H9 (cell line): ENCODE data around the gene MRC2. TPM values are rescaled to one million over a fixed set of nuclear protein-coding genes. Genes with fewer than 3 reads are reported as not detected.
"Not testable (repeated sequence)": the region's sequence is repeated elsewhere in the genome, so short reads cannot be mapped to it uniquely, and the experiment has no call there.

Experiments
- DNase-seq: peaks from one replicate; pipeline ENCODE4 v3.0.0-alpha.2; 2017
- H2AFZ ChIP-seq: one replicate; pipeline ENCODE4 v1.6.1; 2013; ENCODE audit warnings: mild to moderate bottlenecking, low read length, control low read depth, moderate library complexity
- H2AK5ac ChIP-seq: 2 replicates; pipeline ENCODE4 v1.6.1; 2013; ENCODE audit warnings: low read length, control low read depth, mixed read lengths; ENCODE audit not compliant: insufficient read length
- H2BK120ac ChIP-seq: one replicate; pipeline ENCODE4 v1.6.1; 2013; ENCODE audit warnings: low read depth, mild to moderate bottlenecking, low read length, control low read depth, inconsistent platforms; ENCODE audit not compliant: poor library complexity, severe bottlenecking
- H2BK12ac ChIP-seq: 2 replicates; pipeline ENCODE4 v1.6.1; 2013; ENCODE audit warnings: low read length, control low read depth, mixed read lengths, low read depth; ENCODE audit not compliant: insufficient read length
- H2BK15ac ChIP-seq: 2 replicates; pipeline ENCODE4 v1.6.1; 2013; ENCODE audit warnings: low read depth, low read length, control low read depth
- H2BK20ac ChIP-seq: one replicate; pipeline ENCODE4 v1.6.1; 2013; ENCODE audit warnings: low read depth, mild to moderate bottlenecking, low read length, control low read depth, inconsistent platforms; ENCODE audit not compliant: poor library complexity, severe bottlenecking
- H2BK5ac ChIP-seq: 2 replicates; pipeline ENCODE4 v1.6.1; 2013; ENCODE audit warnings: low read length, control low read depth, mixed read lengths; ENCODE audit not compliant: insufficient read length
- H3K14ac ChIP-seq: 2 replicates; pipeline ENCODE4 v1.6.1; 2013; ENCODE audit warnings: low read length, control low read depth; ENCODE audit not compliant: insufficient read depth
- H3K18ac ChIP-seq: 2 replicates; pipeline ENCODE4 v1.6.1; 2013; ENCODE audit warnings: low read depth, mild to moderate bottlenecking, mixed read lengths, low read length, control low read depth; ENCODE audit not compliant: insufficient read length
- H3K23ac ChIP-seq: 2 replicates; pipeline ENCODE4 v1.6.1; 2013; ENCODE audit warnings: low read length, control low read depth, mixed read lengths, low read depth; ENCODE audit not compliant: insufficient read length
- H3K23me2 ChIP-seq: 2 replicates; pipeline ENCODE4 v1.6.1; 2013; ENCODE audit warnings: low read depth, mild to moderate bottlenecking, mixed read lengths, low read length, control low read depth; ENCODE audit not compliant: insufficient read length, poor library complexity, severe bottlenecking
- H3K27ac ChIP-seq: 2 replicates; pipeline ENCODE4 v1.5.1; 2013; ENCODE audit warnings: low read length, control low read depth, mixed read lengths, low read depth; ENCODE audit not compliant: insufficient read length
- H3K27me3 ChIP-seq: 2 replicates; pipeline ENCODE4 v1.6.1; 2013; ENCODE audit warnings: low read length, control low read depth, inconsistent platforms; ENCODE audit not compliant: insufficient read depth
- H3K4ac ChIP-seq: 2 replicates; pipeline ENCODE4 v1.6.1; 2013; ENCODE audit warnings: low read depth, mild to moderate bottlenecking, control low read depth, inconsistent platforms, low read length, moderate library complexity
- H3K4me1 ChIP-seq: 2 replicates; pipeline ENCODE4 v1.6.1; 2013; ENCODE audit warnings: low read length, control low read depth, inconsistent platforms; ENCODE audit not compliant: insufficient read depth
- H3K4me2 ChIP-seq: 2 replicates; pipeline ENCODE4 v1.6.1; 2013; ENCODE audit warnings: low read length, control low read depth, mixed read lengths; ENCODE audit not compliant: insufficient read length, insufficient read depth
- H3K56ac ChIP-seq: 2 replicates; pipeline ENCODE4 v1.6.1; 2013; ENCODE audit warnings: low read depth, mild to moderate bottlenecking, mixed read lengths, low read length, control low read depth; ENCODE audit not compliant: insufficient read length
- H3K79me1 ChIP-seq: 2 replicates; pipeline ENCODE4 v1.6.1; 2013; ENCODE audit warnings: low read depth, mild to moderate bottlenecking, moderate library complexity, low read length, control low read depth, inconsistent platforms; ENCODE audit not compliant: insufficient read depth, poor library complexity, severe bottlenecking
- H3K79me2 ChIP-seq: 2 replicates; pipeline ENCODE4 v1.6.1; 2013; ENCODE audit warnings: low read length, control low read depth, inconsistent platforms; ENCODE audit not compliant: insufficient read depth
- H3K9ac ChIP-seq: 2 replicates; pipeline ENCODE4 v1.6.1; 2013; ENCODE audit warnings: low read length, control low read depth, mixed read lengths; ENCODE audit not compliant: insufficient read length; ENCODE audit errors: extremely low read depth
- H3K9me3 ChIP-seq: one replicate; pipeline ENCODE4 v1.6.1; 2013; ENCODE audit warnings: low read depth, low read length, inconsistent platforms; ENCODE audit not compliant: control insufficient read depth
- H3T11ph ChIP-seq: one replicate; pipeline ENCODE4 v1.6.1; 2013; ENCODE audit warnings: mild to moderate bottlenecking, low read length, control low read depth, inconsistent platforms
- H4K20me1 ChIP-seq: one replicate; pipeline ENCODE4 v1.6.1; 2013; ENCODE audit not compliant: control insufficient read depth, insufficient read length, insufficient read depth
- H4K5ac ChIP-seq: 2 replicates; pipeline ENCODE4 v1.6.1; 2013; ENCODE audit warnings: low read depth, mild to moderate bottlenecking, mixed read lengths, low read length, control low read depth; ENCODE audit not compliant: insufficient read length
- H4K8ac ChIP-seq: replicated peaks from 2 replicates; pipeline ENCODE4 v1.6.1; 2013; ENCODE audit warnings: low read length, control low read depth, mixed read lengths, low read depth; ENCODE audit not compliant: insufficient read length
- H4K91ac ChIP-seq: 2 replicates; pipeline ENCODE4 v1.6.1; 2013; ENCODE audit warnings: low read depth, mild to moderate bottlenecking, moderate library complexity, mixed read lengths, low read length, control low read depth; ENCODE audit not compliant: insufficient read length
- H3K27ac Mint-ChIP-seq, 3 experiments: 2 replicates in 2 of 3; 3 replicates in 1 of 3; pipeline ENCODE4 v1.8.0; 2020 to 2021; ENCODE audit warnings: mixed read lengths in 3 of 3, mild to moderate bottlenecking in 1 of 3, moderate library complexity in 1 of 3
- H3K27me3 Mint-ChIP-seq: 2 replicates; pipeline ENCODE4 v1.8.0; 2021; ENCODE audit warnings: low read depth, mild to moderate bottlenecking, moderate library complexity, mixed read lengths
- H3K36me3 Mint-ChIP-seq, 3 experiments: 2 replicates in 2 of 3; 3 replicates in 1 of 3; pipeline ENCODE4 v1.8.0; 2020 to 2021; ENCODE audit warnings: low read depth in 3 of 3, mixed read lengths in 3 of 3; ENCODE audit not compliant: insufficient read depth in 1 of 3
- H3K4me1 Mint-ChIP-seq, 2 experiments: 2 replicates each; pipeline ENCODE4 v1.8.0; 2020; ENCODE audit warnings: mixed read lengths in 2 of 2
- H3K4me3 Mint-ChIP-seq, 2 experiments: 2 replicates in 1 of 2; 3 replicates in 1 of 2; pipeline ENCODE4 v1.8.0; 2020 to 2021; ENCODE audit warnings: mild to moderate bottlenecking in 2 of 2, mixed read lengths in 2 of 2, moderate library complexity in 1 of 2
- H3K9me3 Mint-ChIP-seq, 2 experiments: 2 replicates in 1 of 2; 3 replicates in 1 of 2; pipeline ENCODE4 v1.8.0; 2020; ENCODE audit warnings: mild to moderate bottlenecking in 2 of 2, mixed read lengths in 2 of 2, moderate library complexity in 1 of 2
- WGBS: extraction: QIAGEN DNeasy Blood & Tissue Kit; methylation state at CpG from one replicate; pipeline ENCODE4 v1.1.7; 2013; ENCODE audit warnings: missing lambda C conversion rate, low lambda C conversion rate, mixed read lengths; ENCODE audit not compliant: insufficient read length; ENCODE audit errors: extremely low coverage; 5-methylcytosine and 5-hydroxymethylcytosine counted together
- total RNA-seq: library from RNA; stranded (reverse); gene quantifications from 2 replicates; pipeline ENCODE4 v1.2.1, GENCODE V29; 2021
- TF ChIP-seq, protein P1 (sequence below): fragments of 200-600 bp; sonication (generic); conservative IDR thresholded peaks from 3 replicates; pipeline ENCODE4 v1.8.0; 2021; ENCODE audit warnings: antibody characterized with exemption, mild to moderate bottlenecking

The MRC2 gene
- total RNA-seq, 1 experiment from 2014 or later, result 18.7 TPM

- no peaks in the 10 kb centered on the region for H3K4me1 ChIP-seq
- peaks cover 2% of the 10 kb centered on the region for H4K20me1 ChIP-seq
- H2BK12ac ChIP-seq, result no peak overlapping the region
- Mint-ChIP-seq H3K4me3 (no peak overlapping the region), H3K4me1 (peaks cover 0 to 21% of the 10 kb centered on the region in 2 experiments; a peak in 2 of 4 replicates), H3K27me3 (peaks cover 4% of the 10 kb centered on the region; the same call in 1 of the 2 replicates), H3K9me3 (no peaks in the 10 kb centered on the region), H3K27ac (peak overlapping the region in 1 of 3 experiments; percentile 93; a peak in 1 of 7 replicates), H3K36me3 (no peaks in the 10 kb centered on the region)
- no peaks in the 10 kb centered on the region for H3K27me3 ChIP-seq
- H4K8ac ChIP-seq, result no peak overlapping the region
- H3K79me1 ChIP-seq, result no peaks in the 10 kb centered on the region
- TF ChIP-seq, protein P1, sequence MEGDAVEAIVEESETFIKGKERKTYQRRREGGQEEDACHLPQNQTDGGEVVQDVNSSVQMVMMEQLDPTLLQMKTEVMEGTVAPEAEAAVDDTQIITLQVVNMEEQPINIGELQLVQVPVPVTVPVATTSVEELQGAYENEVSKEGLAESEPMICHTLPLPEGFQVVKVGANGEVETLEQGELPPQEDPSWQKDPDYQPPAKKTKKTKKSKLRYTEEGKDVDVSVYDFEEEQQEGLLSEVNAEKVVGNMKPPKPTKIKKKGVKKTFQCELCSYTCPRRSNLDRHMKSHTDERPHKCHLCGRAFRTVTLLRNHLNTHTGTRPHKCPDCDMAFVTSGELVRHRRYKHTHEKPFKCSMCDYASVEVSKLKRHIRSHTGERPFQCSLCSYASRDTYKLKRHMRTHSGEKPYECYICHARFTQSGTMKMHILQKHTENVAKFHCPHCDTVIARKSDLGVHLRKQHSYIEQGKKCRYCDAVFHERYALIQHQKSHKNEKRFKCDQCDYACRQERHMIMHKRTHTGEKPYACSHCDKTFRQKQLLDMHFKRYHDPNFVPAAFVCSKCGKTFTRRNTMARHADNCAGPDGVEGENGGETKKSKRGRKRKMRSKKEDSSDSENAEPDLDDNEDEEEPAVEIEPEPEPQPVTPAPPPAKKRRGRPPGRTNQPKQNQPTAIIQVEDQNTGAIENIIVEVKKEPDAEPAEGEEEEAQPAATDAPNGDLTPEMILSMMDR, result no peak
- no peak overlapping the region for H3K9ac ChIP-seq
- H2BK15ac ChIP-seq, result no peak overlapping the region
- H3K23ac ChIP-seq, result no peak overlapping the region
- no peak overlapping the region for H3K27ac ChIP-seq
- H3K18ac ChIP-seq, result no peak overlapping the region
- H4K91ac ChIP-seq, result no peak overlapping the region
- H2AFZ ChIP-seq, result no peak overlapping the region
- no peak for DNase-seq
- H3K4ac ChIP-seq, result no peak overlapping the region
- no CpG with 5 or more reads among the region's 27 CpGs for WGBS
- no peak overlapping the region for H2BK20ac ChIP-seq
- H3K79me2 ChIP-seq, result no peaks in the 10 kb centered on the region
- H4K5ac ChIP-seq, result no peak overlapping the region
- H2AK5ac ChIP-seq, result no peak overlapping the region
- no peaks in the 10 kb centered on the region for H3K9me3 ChIP-seq
- no peak overlapping the region for H3T11ph ChIP-seq
- H2BK120ac ChIP-seq, result no peak overlapping the region
- no peaks in the 10 kb centered on the region for H3K23me2 ChIP-seq
- no peak overlapping the region for H3K4me2 ChIP-seq
- H2BK5ac ChIP-seq, result no peak overlapping the region
- H3K56ac ChIP-seq, result no peak overlapping the region
- no peak overlapping the region for H3K14ac ChIP-seq
Observed at GRCh38 chr17:62696726-62697490, 69.4 kb downstream of the MRC2 start.

GRCh38 chr17:62698459-62698858 lies 71.0 kb downstream of the MRC2 start:
- H3K4me3 Mint-ChIP-seq, H3K18ac ChIP-seq, H2BK20ac ChIP-seq, H2AK5ac ChIP-seq, H3K56ac ChIP-seq, H2BK15ac ChIP-seq, H3K27ac Mint-ChIP-seq, H3K36me3 Mint-ChIP-seq, H2BK120ac ChIP-seq, H3K79me2 ChIP-seq, H3K4ac ChIP-seq, H3K27ac ChIP-seq, H3K9me3 Mint-ChIP-seq, H3K9ac ChIP-seq, H3K9me3 ChIP-seq, H4K91ac ChIP-seq, DNase-seq, H2BK5ac ChIP-seq, H2BK12ac ChIP-seq, H3K79me1 ChIP-seq, H3K4me2 ChIP-seq, H3K27me3 ChIP-seq, H4K8ac ChIP-seq, H4K20me1 ChIP-seq, H3T11ph ChIP-seq, H3K14ac ChIP-seq, H3K4me1 ChIP-seq, H3K23me2 ChIP-seq, H4K5ac ChIP-seq, H3K23ac ChIP-seq, H2AFZ ChIP-seq: not testable (repeated sequence)
- H3K4me1 Mint-ChIP-seq, result peaks cover 1 to 16% of the 10 kb centered on the region in 2 experiments; a peak in 2 of 4 replicates
- H3K27me3 Mint-ChIP-seq, result peaks cover 15% of the 10 kb centered on the region
- no CpG with 5 or more reads among the region's 11 CpGs for WGBS
